GM19099 (cell line): Measurements from ENCODE around the gene HPGD.

Experiments used
- POLR2A ChIP-seq: IDR thresholded peaks from 3 replicates; pipeline ENCODE4 v1.6.1; 2011; ENCODE audit warnings: low read depth; ENCODE audit not compliant: insufficient read length; ENCODE audit errors: extremely low read depth

HPGD gene

GRCh38 chr4:174522183-174523024, at the start of gene HPGD:
HPGD (minus strand) TSS chr4:174522488; CDS start chr4:174522451, 37 bp downstream.
- no peak for TF ChIP-seq POLR2A

DNA sequence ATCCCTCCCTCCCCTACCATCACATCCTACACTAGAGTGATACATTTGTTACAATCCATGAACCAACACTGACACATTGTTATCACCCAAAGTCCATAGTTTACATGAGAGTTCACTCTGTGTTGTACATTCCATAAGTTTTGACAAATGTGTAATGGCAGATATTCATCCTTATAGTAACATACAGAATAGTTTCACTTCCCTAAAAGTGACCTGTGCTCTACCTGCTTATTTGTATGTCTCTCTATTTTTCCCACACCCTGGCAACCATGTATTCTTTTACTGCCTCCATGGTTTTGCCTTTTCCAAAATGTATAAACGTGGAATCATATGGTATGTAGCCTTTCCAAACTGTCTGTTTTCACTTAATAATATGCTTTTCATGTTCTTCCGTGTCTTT, 42.2 kb upstream of the HPGD start:
- TF ChIP-seq POLR2A, result no peak

- no peak for TF ChIP-seq POLR2A
These were observed 41.1 kb upstream of the HPGD start for GRCh38 chr4:174563399-174563798.

DNA sequence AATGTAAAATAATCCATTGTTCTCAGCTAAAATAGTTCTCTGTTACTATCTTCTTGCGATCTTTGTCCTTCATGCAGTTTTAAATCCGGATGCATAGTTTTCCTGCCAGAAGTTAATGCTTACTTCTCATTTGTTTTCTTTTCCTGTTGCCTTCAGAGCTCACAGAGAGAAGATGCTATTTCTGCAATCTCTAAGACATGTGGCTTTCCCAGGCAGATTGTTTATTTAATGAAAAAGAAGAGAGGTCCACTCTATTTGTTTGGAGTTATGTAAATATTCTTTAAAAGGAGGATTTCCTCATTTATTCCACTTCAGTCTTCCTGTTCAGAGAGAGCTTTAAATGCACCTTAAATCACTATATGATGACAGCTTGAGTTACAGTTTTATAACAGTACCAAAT, 39.3 kb upstream of the HPGD start:
- no peak for TF ChIP-seq POLR2A

DNA sequence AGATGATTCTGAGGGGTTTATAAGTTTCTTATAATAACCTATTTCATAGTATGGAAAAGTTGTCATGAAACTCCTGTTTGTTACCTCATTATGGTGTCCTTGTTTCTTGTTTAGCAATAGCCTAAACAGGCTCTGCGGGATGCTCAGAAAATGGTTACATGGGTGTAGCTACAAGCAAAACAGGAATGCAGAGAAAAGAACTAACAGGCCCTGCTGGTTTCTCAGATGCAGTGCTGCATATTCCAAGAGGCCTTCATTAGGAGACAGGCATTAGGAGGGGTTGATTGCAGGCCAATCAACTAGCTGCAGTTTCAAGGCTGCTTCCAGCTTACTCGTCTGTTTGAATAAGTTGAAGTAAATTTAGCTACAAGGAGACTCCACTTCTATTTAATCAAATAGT, 37.6 kb upstream of the HPGD start:
- TF ChIP-seq POLR2A, result no peak

- no peak for TF ChIP-seq POLR2A
These were observed 33.7 kb upstream of the HPGD start for GRCh38 chr4:174555789-174556630.

GRCh38 chr4:174554231-174554728, 32.0 kb upstream of the HPGD start:
- TF ChIP-seq POLR2A, result no peak

DNA sequence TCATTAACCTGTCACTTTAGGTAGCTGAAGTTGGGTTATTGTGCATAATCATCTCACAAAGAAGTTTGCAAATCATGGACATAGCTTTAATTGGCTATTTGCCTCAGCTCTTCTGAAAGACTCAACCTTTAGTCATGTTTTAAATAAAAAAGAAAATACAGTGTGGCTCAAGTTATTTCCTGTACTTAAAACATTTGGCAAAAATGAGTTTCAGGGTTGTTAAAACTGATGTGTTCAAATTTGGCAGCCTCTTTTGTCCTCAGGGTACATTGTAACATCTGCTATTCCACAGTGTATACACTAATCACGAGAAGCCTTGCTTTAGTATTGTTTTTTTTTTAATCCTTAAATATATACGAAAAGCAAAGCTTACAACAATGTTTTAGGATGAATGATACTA, 31.5 kb upstream of the HPGD start:
- TF ChIP-seq POLR2A, result no peak

GRCh38 chr4:174553031-174553430, 30.7 kb upstream of the HPGD start:
- TF ChIP-seq POLR2A, result no peak

DNA sequence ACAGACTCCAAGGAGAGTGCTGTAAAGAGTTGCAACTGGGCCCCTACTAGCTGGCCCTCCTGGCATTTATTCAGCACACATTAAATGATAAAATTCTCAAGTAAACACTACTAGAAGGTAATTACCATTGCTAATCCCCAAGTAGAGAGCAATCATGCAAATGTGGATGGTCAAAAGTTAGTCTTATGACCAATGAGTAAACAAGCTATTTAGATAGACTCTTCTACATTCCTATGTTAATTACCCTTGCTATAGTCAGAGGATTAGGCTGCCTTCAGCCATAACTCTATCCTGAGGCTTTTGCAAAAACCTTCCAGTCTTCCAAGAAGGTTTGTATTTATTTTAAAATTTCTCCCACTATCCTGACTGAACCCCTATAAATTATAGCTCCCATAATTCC, 28.3 kb upstream of the HPGD start:
- TF ChIP-seq POLR2A, result no peak

GRCh38 chr4:174549721-174550120, 27.4 kb upstream of the HPGD start:
- no peak for TF ChIP-seq POLR2A

GRCh38 chr4:174545268-174545667, 23.0 kb upstream of the HPGD start:
- TF ChIP-seq POLR2A, result no peak

DNA sequence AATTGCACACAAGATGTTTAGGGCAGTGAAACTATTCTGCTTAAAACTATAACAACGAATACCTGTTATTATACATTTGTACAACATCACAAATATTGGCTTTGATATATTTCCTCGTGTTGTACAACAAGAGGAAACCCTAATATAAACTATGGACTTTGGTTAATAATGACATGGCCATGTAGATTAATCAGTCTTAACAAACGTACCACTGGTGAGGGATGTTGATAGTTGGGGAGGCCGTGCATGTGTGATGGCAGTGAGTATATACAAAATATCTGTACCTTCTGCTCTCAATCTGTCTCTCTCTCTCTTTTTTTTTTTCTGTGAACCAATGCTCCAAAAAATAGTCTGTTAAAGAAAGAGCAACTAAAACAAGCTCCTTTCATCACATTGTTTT, 22.2 kb upstream of the HPGD start:
- TF ChIP-seq POLR2A, result no peak

GRCh38 chr4:174540175-174540574, 17.9 kb upstream of the HPGD start:
- no peak for TF ChIP-seq POLR2A

- no peak for TF ChIP-seq POLR2A
These were observed 17.3 kb upstream of the HPGD start for GRCh38 chr4:174539571-174539970.

GRCh38 chr4:174538876-174539250, 16.6 kb upstream of the HPGD start:
- no peak for TF ChIP-seq POLR2A
